ENCODE measurements around the gene CYTH3.

DNA sequence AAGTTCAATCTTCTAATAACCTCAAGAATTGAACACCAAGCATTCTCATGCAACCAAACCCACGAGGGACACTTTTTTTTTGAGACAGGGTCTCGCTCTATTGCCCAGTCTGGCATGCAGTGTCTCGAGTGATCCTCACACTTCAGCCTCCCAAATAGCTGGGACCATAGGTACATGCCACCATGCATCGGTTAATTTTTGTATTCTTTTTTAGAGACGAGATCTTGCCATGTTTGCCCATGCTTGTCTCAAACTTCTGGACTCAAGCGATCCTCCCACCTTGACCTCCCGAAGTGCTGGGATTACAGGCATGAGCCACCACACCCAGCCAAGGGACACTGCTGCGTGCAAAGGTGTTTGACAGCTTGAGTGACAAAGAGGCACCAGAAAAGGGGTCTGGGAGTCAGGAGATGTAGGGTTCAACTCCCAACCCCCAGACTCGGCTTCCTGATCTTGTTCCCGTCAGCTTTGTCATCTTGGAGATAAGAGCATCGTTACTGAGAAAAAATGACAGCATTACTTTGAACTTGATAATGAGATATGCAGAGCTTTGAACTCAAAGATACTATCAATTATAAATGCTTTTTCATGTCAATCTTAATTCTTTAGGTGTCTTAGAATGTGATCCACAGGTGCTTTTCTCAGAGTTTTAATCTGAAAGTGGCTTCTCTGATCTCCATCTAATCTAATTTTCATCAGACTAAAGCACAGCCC is 1.6 kb upstream of the CYTH3 start:
- TF ChIP-seq, protein P1, sequence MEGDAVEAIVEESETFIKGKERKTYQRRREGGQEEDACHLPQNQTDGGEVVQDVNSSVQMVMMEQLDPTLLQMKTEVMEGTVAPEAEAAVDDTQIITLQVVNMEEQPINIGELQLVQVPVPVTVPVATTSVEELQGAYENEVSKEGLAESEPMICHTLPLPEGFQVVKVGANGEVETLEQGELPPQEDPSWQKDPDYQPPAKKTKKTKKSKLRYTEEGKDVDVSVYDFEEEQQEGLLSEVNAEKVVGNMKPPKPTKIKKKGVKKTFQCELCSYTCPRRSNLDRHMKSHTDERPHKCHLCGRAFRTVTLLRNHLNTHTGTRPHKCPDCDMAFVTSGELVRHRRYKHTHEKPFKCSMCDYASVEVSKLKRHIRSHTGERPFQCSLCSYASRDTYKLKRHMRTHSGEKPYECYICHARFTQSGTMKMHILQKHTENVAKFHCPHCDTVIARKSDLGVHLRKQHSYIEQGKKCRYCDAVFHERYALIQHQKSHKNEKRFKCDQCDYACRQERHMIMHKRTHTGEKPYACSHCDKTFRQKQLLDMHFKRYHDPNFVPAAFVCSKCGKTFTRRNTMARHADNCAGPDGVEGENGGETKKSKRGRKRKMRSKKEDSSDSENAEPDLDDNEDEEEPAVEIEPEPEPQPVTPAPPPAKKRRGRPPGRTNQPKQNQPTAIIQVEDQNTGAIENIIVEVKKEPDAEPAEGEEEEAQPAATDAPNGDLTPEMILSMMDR (IDR thresholded peaks at IDR 0.05; ENCODE audit: extremely low read depth in 1 of 2, insufficient read depth in 1 of 2, low read depth in 1 of 2, low read length in 2 of 2): no peak
- TF ChIP-seq, protein P2, sequence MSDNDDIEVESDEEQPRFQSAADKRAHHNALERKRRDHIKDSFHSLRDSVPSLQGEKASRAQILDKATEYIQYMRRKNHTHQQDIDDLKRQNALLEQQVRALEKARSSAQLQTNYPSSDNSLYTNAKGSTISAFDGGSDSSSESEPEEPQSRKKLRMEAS (IDR thresholded peaks at IDR 0.05; ENCODE audit: insufficient read depth, insufficient read length): no peak
- TF ChIP-seq POLR2A (IDR thresholded peaks at IDR 0.05; ENCODE audit: low read depth, low read length): no peak
- TF ChIP-seq EZH2 (IDR thresholded peaks at IDR 0.05; ENCODE audit: borderline replicate concordance, low read depth, low read length, severe bottlenecking): no peak

All from endothelial cell of umbilical vein (primary cell).